ENCODE data around the gene MORF4L2. TPM values are rescaled to one million over a fixed set of nuclear protein-coding genes. Genes with fewer than 3 reads are reported as not detected.
"Not testable (repeated sequence)": the region's sequence is repeated elsewhere in the genome, so short reads cannot be mapped to it uniquely, and the experiment has no call there.

MORF4L2 gene
- total RNA-seq, 3 donors from 2014 or later (not counting 1 experiment from before 2014, with no cell fraction given) = 136 to 227 (median 141) TPM

GRCh38 chrX:103640401-103641155 lies 45.9 kb downstream of the MORF4L2 start:
- DNase-seq (no peak), ATAC-seq (no peak)
- Histone ChIP-seq H3K27ac (ENCODE audit: low read length) (no peak overlapping the region), H3K27me3 (ENCODE audit: control insufficient read depth, insufficient read depth, low read length) (no peaks in the 10 kb centered on the region), H3K4me1 (ENCODE audit: control insufficient read depth, insufficient read depth, low read length) (no peaks in the 10 kb centered on the region), H3K4me3 (ENCODE audit: low read length) (no peak overlapping the region), H3K9me3 (ENCODE audit: control insufficient read depth, insufficient read depth, low read length) (no peaks in the 10 kb centered on the region), H3K36me3 (ENCODE audit: control insufficient read depth, insufficient read depth, low read length) (no peaks in the 10 kb centered on the region)
- Mint-ChIP-seq H3K4me3 (no peak overlapping the region), H3K4me1 (no peaks in the 10 kb centered on the region), H3K36me3 (no peaks in the 10 kb centered on the region), H3K9me3 (no peaks in the 10 kb centered on the region), H3K27me3 (ENCODE audit: low read depth in 2 of 2) (peaks cover 11 to 29% of the 10 kb centered on the region in 2 donors), H3K27ac (no peak overlapping the region)
- intact Hi-C loops (cut with micrococcal nuclease) = no loop called here
- TF ChIP-seq, protein P1, sequence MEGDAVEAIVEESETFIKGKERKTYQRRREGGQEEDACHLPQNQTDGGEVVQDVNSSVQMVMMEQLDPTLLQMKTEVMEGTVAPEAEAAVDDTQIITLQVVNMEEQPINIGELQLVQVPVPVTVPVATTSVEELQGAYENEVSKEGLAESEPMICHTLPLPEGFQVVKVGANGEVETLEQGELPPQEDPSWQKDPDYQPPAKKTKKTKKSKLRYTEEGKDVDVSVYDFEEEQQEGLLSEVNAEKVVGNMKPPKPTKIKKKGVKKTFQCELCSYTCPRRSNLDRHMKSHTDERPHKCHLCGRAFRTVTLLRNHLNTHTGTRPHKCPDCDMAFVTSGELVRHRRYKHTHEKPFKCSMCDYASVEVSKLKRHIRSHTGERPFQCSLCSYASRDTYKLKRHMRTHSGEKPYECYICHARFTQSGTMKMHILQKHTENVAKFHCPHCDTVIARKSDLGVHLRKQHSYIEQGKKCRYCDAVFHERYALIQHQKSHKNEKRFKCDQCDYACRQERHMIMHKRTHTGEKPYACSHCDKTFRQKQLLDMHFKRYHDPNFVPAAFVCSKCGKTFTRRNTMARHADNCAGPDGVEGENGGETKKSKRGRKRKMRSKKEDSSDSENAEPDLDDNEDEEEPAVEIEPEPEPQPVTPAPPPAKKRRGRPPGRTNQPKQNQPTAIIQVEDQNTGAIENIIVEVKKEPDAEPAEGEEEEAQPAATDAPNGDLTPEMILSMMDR (IDR thresholded peaks at IDR 0.05) = no peak
- WGBS (ENCODE audit: insufficient coverage) = 83% methylated on average over 4 of the region's 4 CpGs

- H3K36me3 Mint-ChIP-seq; DNase-seq; H3K9me3 ChIP-seq (ENCODE audit: control insufficient read depth, insufficient read depth, low read length); H3K36me3 ChIP-seq (ENCODE audit: control insufficient read depth, insufficient read depth, low read length); H3K4me1 Mint-ChIP-seq; H3K27ac Mint-ChIP-seq; H3K9me3 Mint-ChIP-seq; intact Hi-C loops (cut with micrococcal nuclease); H3K4me3 Mint-ChIP-seq; H3K4me1 ChIP-seq (ENCODE audit: control insufficient read depth, insufficient read depth, low read length); ATAC-seq; H3K4me3 ChIP-seq (ENCODE audit: low read length); H3K27ac ChIP-seq (ENCODE audit: low read length); H3K27me3 ChIP-seq (ENCODE audit: control insufficient read depth, insufficient read depth, low read length): not testable (repeated sequence)
- peaks cover 0 to 10% of the 10 kb centered on the region in 2 donors for H3K27me3 Mint-ChIP-seq (ENCODE audit: low read depth in 2 of 2)
- WGBS (ENCODE audit: insufficient coverage) = 52% methylated on average over 4 of the region's 6 CpGs
Observed at GRCh38 chrX:103638479-103639346, 47.8 kb downstream of the MORF4L2 start.

DNA sequence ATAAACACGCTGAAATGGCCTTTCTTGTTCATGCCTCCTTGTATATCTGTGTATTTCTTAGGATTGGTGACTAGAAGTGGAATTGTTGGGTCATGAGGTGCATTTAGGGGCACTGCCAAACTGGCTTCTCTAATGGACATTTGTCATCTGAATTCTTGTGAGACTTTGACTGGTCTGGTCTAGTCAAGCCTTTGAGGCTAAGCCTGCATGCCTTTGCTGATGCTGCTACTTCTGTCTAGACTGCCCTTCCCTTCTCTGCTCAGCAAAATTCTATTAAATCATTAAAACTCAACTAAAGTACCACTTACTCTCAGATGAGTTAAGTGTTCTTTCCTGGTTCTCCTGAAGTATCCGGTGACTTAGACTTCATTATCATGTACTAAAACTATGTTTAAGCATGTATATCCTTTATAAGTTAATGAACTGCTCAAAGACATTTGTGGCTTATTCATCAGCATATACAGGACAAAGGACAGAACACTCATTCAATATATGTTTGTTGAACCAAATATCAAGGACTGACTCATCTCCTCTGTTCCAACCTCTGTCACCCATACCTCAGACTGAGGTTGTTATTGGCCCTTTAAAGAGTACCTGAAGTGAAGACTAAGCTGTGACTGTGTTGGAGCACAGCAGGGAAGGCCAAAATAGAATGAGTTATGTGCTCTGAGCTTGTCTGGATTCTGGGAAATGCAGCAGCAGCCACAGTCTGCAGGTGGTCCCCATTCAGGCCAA lies 48.7 kb downstream of the MORF4L2 start:
- H3K36me3 Mint-ChIP-seq = no peaks in the 10 kb centered on the region
- no peak for ATAC-seq

More for the DNA sequence above, 48.7 kb downstream of the MORF4L2 start:
- TF ChIP-seq, protein P1 (IDR thresholded peaks at IDR 0.05) = no peak
- no peaks in the 10 kb centered on the region for H3K4me1 ChIP-seq (ENCODE audit: control insufficient read depth, insufficient read depth, low read length)
- Mint-ChIP-seq H3K4me3 (no peak overlapping the region), H3K9me3 (no peaks in the 10 kb centered on the region), H3K27me3 (ENCODE audit: low read depth in 2 of 2) (peaks cover 0 to 10% of the 10 kb centered on the region in 2 donors), H3K27ac (no peak overlapping the region), H3K4me1 (no peaks in the 10 kb centered on the region)
- H3K27me3 ChIP-seq (ENCODE audit: control insufficient read depth, insufficient read depth, low read length) = no peaks in the 10 kb centered on the region
- H3K27ac ChIP-seq (ENCODE audit: low read length) = no peak overlapping the region
- no peak overlapping the region for H3K4me3 ChIP-seq (ENCODE audit: low read length)
- H3K9me3 ChIP-seq (ENCODE audit: control insufficient read depth, insufficient read depth, low read length) = no peaks in the 10 kb centered on the region
- DNase-seq = no peak
- 82% methylated on average over 1 of the region's 2 CpGs for WGBS (ENCODE audit: insufficient coverage)
- no peaks in the 10 kb centered on the region for H3K36me3 ChIP-seq (ENCODE audit: control insufficient read depth, insufficient read depth, low read length)
- intact Hi-C loops (cut with micrococcal nuclease) = no loop called here

All from natural killer cell (primary cell).